NCI-H510A treated with DMSO at 0.1 percent for 48 hours (cell line): ENCODE measurements around the gene TMIGD3.
"Not testable (repeated sequence)": the region's sequence is repeated elsewhere in the genome, so short reads cannot be mapped to it uniquely, and the experiment has no call there.

Source experiments
- DNase-seq: peaks from one replicate; lab custom pipeline; 2025; lab: John Stamatoyannopoulos, UW

TMIGD3 gene

GRCh38 chr1:111503585-111504060 lies at the start of gene TMIGD3, which contains the start of gene ADORA3:
Gene TMIGD3 (minus strand): TSS chr1:111503633. CDS start chr1:111503354, 279 bp downstream.
Gene ADORA3 (minus strand): TSS chr1:111503633. CDS start chr1:111503354, 279 bp downstream.
- DNase-seq = no peak

GRCh38 chr1:111553196-111553595 lies 49.8 kb upstream of the TMIGD3 start:
- DNase-seq = no peak

- DNase-seq = no peak
Observed at GRCh38 chr1:111552587-111552986, 49.2 kb upstream of the TMIGD3 start.

- DNase-seq = no peak
Observed at GRCh38 chr1:111551623-111552411, 48.4 kb upstream of the TMIGD3 start.

GRCh38 chr1:111547786-111548185 lies 44.4 kb upstream of the TMIGD3 start:
- not testable (repeated sequence) for DNase-seq

GRCh38 chr1:111542187-111542586 lies 38.8 kb upstream of the TMIGD3 start:
- no peak for DNase-seq

GRCh38 chr1:111541721-111542120 lies 38.3 kb upstream of the TMIGD3 start:
- no peak for DNase-seq

GRCh38 chr1:111540928-111541327 lies 37.5 kb upstream of the TMIGD3 start:
- DNase-seq = no peak

- DNase-seq = no peak
Observed at GRCh38 chr1:111538343-111539025, 35.1 kb upstream of the TMIGD3 start.

GRCh38 chr1:111535256-111536191 lies 32.1 kb upstream of the TMIGD3 start:
- DNase-seq = no peak

- DNase-seq = no peak
Observed at GRCh38 chr1:111520053-111520452, 16.6 kb upstream of the TMIGD3 start.

GRCh38 chr1:111517469-111518225 lies 14.2 kb upstream of the TMIGD3 start:
- peak; percentile 59 for DNase-seq

GRCh38 chr1:111516005-111516535 lies 12.6 kb upstream of the TMIGD3 start:
- no peak for DNase-seq

- no peak for DNase-seq
Observed at GRCh38 chr1:111515291-111516004, 12.0 kb upstream of the TMIGD3 start.

GRCh38 chr1:111513410-111514020 lies 10.1 kb upstream of the TMIGD3 start:
- no peak for DNase-seq

GRCh38 chr1:111512931-111513330 lies 9.5 kb upstream of the TMIGD3 start:
- DNase-seq = no peak

GRCh38 chr1:111512132-111512889 lies 8.9 kb upstream of the TMIGD3 start:
- DNase-seq = no peak

GRCh38 chr1:111511370-111511769 lies 7.9 kb upstream of the TMIGD3 start:
- DNase-seq = no peak

GRCh38 chr1:111509997-111510375 lies 6.6 kb upstream of the TMIGD3 start:
- DNase-seq = no peak
